Astrocyte (in vitro differentiated cells and primary cell): ENCODE results near the gene SGCD.

Experiments used
- EZH2 ChIP-seq: IDR thresholded peaks from 2 replicates; pipeline ENCODE4 v1.6.1; 2012; ENCODE audit warnings: mild to moderate bottlenecking, low read length, inconsistent platforms; ENCODE audit not compliant: insufficient read depth
- TF ChIP-seq, protein P1 (sequence below): IDR thresholded peaks from 2 replicates; pipeline ENCODE4 v1.5.1; 2011; ENCODE audit warnings: low read depth, mild to moderate bottlenecking, inconsistent platforms, low read length, moderate library complexity; ENCODE audit not compliant: insufficient read depth

DNA sequence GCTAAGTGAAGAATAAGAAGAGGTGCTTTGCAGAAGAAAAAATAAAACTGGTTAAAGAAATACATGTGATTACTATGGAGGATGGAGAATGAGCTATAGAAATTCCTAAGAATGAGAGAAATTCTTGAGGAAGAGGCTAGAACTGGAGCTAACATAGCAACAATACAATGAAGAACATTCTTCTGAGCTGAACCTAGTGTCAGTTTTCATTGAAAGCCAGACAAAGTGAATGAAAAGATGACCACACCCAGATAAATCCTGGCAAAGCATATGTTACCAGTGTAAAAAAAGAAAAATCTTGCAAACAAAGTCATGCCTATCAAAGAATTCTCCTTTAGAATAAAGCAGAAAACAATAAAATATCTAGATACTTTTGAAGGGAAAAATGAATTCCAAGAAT is 39.6 kb downstream of the SGCD start:
- TF ChIP-seq, protein P1, sequence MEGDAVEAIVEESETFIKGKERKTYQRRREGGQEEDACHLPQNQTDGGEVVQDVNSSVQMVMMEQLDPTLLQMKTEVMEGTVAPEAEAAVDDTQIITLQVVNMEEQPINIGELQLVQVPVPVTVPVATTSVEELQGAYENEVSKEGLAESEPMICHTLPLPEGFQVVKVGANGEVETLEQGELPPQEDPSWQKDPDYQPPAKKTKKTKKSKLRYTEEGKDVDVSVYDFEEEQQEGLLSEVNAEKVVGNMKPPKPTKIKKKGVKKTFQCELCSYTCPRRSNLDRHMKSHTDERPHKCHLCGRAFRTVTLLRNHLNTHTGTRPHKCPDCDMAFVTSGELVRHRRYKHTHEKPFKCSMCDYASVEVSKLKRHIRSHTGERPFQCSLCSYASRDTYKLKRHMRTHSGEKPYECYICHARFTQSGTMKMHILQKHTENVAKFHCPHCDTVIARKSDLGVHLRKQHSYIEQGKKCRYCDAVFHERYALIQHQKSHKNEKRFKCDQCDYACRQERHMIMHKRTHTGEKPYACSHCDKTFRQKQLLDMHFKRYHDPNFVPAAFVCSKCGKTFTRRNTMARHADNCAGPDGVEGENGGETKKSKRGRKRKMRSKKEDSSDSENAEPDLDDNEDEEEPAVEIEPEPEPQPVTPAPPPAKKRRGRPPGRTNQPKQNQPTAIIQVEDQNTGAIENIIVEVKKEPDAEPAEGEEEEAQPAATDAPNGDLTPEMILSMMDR = no peak
- no peak for TF ChIP-seq EZH2
